Activated naive CD4-positive, alpha-beta T cell treated with Interleukin-2 at 50 U/mL for 16 hours (primary cell): ENCODE data around the gene HMCES.

Experiments
- DNase-seq: peaks from one replicate; pipeline ENCODE4 v3.0.0-alpha.2; 2020

Gene HMCES, protein sequence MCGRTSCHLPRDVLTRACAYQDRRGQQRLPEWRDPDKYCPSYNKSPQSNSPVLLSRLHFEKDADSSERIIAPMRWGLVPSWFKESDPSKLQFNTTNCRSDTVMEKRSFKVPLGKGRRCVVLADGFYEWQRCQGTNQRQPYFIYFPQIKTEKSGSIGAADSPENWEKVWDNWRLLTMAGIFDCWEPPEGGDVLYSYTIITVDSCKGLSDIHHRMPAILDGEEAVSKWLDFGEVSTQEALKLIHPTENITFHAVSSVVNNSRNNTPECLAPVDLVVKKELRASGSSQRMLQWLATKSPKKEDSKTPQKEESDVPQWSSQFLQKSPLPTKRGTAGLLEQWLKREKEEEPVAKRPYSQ

DNA sequence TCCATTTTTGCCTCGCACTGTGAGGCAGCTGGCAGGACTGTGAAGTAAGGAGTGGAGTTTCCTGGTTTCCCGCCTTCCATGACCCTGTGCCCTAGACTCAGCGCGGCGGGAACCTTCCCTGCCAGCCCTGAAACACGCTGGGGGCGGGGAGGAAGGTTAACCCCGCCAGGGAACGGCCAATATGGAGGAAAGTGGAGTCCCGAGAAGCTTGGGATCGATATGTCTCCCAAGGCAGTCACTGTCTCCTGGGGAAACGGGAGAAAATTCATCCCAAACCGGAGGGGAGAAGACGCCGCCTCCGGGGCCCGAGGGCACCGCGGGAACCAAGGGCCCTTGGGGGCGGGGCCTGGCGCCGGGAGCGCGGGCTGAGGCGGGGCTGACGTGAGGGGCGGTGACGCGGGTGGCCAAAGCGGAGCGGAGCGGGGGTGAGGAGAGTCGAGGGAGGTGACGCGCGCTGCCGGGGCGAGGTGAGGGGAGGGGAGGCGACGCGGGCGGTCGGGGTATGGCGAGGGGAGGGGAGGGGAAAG, at the start of gene HMCES:
TSS of gene HMCES (plus strand) at position 432 of the 527 bp plus-strand sequence. CDS start 863 bp downstream, outside the sequence.
- DNase-seq = peak; percentile 95

DNA sequence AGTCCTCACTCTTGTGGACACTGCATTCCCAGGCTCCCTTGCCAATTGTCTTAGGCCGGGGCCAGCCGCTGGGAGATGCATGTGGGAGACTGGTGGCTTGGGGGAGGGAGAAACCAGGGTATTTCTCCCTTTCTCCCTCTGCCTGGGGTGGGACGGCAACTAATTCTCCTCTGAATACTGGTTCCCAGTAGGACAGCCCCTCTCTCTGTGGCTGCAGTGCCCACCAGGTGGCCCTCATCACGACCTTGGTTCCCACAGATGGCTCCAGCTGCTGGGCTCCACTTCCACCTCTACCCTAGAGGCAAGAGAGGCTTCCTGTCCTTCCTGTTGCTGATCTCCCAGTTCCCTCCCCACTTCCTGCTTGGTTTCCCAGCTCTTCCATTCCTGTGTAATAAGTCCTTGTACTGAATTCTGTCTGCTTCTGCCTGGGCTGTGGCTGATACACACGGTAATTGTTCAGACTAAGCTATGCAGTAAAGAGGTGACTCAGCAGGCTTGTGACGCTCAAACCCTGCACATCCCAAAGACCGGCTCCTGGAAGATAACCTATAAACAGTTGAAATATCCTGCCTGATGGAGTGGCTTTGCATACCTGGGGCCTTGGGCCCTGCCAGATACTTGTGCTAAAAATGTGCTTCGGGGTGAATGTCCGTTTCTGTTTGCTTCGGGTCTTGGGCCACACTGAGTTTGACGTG, 49.6 kb upstream of the HMCES start:
- no peak for DNase-seq

DNA sequence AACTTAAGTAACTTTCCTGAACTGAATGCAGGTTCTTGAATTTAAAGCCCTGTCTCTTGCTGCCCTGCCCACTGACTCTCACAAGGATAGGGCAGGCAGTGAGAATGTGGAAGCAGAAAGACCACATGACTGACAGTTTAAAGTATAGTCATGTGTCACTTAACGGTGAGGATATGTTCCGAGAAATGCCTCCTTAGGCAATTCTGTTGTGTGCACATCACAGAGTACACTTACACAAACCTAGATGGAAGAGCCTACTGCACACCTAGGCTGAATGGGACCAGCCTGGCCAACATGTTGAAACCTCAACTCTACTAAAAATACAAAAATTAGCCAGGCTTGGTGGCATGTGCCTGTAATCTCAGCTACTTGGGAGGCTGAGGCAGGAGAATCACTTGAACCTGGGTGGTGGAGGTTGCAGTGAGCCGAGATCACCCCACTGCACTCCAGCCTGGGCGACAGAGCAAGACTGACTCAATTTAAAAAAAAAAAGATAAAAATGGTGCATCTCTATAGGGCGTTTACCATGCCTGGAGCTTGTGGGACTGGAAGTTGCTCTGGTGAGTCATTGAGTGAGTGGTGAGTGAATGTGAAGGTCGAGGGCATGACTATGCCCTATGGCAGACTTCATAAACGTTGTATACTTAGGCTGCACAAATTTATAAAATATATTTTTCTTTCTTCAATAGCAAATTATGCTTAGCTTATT, 48.2 kb upstream of the HMCES start:
- DNase-seq = peak; percentile 34

DNA sequence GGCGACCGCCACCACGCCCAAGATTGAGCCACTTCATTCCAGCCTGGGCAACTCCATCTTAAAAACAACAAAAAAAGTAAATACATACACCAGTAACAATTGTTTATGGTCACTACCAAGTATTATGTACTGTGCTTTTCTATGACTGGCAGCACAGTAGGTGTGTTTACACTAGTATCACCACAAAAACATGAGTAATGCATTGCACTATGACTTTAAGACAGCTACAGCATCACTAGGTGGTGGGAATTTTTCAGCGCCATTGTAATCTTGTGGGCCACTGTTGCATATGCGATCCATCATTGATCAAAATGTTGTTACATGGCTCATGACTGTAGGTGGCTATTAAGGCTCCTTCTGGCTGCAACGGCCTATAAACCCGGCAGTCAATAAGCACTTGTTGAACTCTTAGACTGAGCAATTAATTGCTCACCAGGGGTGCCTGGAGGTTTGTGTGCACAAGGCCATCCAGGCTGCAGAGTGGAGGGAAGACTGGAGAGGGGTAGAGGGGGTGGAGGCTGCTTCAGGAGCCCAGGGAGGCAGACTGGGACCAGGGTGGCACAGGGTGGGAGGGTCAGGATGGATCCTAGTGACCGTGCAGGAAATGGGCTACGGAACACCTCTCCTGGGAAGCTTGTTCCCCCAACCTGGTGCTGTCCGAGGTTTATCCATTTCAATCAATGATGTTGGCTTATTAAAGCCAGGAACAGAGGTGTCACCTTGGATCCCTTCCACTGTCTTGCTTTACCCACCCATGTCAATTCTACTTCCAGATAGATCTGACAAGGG, 47.1 kb upstream of the HMCES start:
- no peak for DNase-seq

DNA sequence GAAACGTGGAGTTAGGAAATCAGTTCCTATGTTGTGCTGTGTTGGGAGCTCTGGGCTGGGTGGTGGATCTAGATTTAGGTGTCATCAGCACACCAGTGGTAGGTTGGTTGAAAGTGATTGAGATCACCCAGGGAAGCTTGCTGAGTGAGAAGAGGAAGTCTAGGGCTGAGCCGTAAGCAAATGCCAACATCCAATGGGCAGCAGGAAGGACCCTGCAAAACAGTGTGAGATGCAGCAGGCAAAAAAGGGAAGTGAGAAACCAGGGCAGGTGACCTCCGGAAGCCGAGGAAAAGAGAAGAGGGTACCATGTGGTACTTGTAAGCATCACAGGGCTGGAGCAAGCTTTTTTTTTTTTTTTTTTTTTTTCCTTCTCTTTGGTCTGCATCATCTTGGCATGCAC, 45.1 kb upstream of the HMCES start:
- no peak for DNase-seq

DNA sequence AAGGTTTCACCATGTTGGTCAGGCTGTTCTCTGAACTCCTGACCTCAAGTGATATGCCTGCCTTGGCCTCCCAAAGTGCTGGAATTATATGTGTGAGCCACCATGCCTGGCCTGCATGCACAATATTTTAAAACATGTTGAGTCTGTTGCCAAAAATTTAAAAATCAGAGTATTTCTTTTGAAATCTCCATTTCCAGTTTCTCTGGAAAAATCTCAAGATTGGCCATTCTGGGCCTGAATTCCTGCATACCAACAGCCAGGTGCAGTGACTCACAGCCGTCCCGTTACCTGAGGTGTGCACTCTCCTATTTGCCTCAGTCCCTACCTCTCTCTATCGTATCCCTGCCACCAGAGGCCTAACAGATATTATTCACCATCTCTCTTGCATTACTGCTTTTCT, 44.2 kb upstream of the HMCES start:
- no peak for DNase-seq

DNA sequence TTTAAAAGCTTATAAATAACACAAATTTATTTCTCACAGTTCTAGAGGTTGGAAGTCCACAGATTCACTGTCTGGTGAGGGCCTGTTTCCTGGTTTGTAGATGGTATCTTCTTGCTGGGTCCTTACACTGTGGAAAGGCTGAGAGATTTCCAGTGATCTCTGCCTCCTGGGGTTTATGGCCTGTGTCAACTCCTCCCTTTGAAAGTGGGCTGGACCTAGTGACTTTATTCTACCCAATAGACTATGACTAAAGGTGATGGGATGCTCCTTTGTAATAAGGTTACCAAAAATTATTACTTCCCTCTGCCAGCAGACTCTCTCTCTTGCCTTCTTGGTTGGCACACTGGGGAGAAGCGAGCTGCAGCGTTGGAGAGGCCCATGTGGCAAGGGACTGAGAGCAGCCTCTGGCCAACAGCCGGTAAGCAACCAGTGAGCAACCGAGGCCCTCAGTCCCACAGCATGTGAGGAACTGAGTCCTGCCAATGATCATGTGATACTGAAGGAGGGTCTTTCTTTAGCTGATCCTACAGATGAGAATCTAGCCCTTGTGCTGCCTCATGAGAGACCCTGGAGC, 43.2 kb upstream of the HMCES start:
- DNase-seq = no peak

DNA sequence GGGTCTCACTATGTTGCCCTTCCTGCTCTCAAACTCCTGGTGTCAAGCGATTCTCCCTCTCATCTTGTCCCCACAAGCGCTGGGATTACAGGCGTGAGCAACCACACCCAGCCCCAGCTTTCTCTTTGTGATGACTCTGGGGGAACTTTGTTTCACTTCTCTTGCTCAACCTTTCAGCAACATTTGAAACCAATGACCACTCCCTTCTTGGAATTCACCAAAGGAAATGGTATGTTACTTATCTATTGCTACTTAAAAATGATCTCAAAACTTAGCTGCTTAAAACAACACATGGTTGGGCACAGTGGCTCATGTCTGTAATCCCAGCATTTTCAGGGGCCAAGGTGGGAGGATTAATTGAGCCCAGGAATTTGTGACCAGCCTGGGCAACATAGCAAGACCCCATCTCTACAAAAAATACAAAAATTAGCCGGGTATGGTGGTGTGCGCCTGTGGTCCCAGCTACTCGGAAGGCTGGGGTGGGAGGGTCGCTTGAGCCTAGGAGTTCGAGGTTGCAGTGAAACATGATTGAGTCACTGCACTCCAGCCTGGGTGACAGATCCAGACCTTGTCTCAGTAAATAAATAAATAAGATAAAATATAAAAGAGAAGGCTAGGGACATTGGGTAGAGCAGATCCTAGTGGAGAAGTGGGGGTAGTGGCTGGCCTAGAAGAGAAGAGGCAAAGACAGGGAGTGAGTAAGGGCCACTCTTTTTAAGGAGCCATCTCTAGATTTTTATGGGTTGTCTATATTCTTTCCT, 39.5 kb upstream of the HMCES start:
- DNase-seq = peak; percentile 8

DNA sequence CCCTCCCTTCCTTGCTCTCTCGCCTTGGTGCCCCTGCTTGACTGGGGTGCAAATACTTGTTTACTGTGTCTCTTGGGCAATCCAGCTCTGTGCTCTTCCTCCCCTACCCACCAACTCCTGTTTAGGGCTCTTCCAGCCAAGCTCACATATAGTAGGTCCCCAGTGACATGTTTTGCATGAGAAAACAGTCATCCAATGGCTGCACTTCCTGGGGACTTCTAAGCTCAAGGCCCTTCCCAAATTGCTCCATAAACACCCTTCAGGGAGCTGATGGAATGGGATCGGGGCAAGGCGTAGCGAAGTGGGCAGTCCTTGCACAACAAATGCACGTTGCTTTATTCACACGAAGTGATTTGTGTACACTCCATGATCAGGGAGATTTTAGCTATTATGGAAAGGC, 38.7 kb upstream of the HMCES start:
- DNase-seq = no peak

DNA sequence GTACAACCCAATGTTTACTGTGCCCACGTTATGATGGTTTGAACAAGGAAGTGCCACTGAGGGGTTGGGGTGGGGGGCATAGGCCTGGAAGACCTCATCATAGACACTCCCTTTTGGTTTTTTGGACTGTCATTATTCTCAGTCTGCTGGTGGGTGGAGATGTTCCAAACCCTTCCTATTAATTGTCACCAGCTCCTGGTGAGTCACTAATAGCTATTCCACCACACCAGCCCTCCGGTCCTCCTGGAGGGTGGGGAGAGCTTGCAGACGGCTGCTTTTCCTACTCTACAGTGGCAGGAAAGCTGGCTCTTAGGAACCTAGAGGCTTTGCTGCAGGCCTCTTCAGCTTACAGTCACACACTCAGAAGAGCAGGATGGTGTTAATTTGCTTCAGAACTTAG, 38.2 kb upstream of the HMCES start:
- DNase-seq = no peak

DNA sequence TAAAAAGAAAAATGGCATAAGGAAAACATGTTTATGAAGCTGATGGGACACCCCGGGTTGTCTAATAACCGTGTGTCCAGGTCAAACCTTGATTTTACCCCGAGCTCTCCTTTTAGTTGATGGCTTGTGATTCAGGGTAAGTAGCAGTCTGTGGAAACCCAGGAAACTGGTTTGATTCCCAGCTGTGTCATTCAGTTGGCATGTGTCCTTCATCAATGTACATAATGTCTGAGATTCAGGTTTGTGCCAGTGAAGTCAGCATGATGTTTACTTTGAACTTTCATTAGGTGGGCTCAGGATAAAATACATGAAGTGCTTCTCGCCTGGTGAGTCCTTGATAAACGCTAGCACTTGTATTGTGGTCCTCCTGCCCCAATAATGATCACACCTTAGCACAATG, 33.5 kb upstream of the HMCES start:
- no peak for DNase-seq

DNA sequence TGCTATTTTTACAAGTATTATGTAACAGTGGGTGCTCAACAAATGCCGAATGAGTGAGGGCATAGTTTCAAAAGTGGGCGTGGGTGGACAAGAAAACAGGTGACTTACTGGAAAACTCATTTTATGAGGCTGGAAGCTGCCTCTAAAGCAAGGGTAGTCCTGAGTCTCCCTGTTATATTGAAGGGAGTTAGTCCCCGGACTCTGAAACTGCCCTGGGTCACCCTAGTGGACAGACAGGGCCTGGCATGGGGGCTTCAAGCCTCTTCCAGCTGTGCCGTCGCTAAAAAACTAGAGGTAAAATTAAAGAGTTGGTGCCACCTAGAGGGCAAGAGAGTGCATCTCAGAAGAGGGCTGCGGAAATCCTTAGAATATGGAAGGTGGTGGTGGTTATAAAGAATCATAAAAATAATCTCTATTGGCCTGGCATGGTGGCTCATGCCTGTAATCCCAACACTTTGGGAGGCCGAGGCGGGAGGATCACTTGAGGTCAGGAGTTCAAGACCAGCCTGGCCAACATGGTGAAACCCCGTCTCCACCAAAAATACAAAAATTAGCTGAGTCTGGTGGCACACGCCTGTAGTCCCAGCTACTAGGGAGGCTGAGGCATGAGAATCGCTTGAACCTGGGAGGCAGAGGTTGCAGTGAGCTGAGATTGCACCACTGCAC, 32.9 kb upstream of the HMCES start:
- peak; percentile 74 for DNase-seq

DNA sequence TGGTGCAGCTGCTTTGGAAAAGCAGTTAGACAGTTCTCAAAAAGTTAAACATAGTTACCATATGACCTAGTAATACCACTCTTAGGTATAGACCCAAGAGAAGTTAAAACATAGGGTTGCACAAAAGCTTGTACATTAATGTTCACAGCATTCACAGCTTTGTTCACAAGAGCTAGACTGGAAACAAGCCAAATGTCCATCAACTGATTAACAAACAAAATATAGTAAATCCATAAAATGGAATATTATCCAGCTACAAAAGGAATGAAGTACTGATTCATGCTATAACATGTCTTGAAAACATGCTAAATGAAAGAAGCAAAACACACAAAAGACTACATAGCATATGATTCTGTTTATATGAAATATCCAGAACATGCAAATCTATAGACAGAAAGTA, 32.0 kb upstream of the HMCES start:
- DNase-seq = no peak

DNA sequence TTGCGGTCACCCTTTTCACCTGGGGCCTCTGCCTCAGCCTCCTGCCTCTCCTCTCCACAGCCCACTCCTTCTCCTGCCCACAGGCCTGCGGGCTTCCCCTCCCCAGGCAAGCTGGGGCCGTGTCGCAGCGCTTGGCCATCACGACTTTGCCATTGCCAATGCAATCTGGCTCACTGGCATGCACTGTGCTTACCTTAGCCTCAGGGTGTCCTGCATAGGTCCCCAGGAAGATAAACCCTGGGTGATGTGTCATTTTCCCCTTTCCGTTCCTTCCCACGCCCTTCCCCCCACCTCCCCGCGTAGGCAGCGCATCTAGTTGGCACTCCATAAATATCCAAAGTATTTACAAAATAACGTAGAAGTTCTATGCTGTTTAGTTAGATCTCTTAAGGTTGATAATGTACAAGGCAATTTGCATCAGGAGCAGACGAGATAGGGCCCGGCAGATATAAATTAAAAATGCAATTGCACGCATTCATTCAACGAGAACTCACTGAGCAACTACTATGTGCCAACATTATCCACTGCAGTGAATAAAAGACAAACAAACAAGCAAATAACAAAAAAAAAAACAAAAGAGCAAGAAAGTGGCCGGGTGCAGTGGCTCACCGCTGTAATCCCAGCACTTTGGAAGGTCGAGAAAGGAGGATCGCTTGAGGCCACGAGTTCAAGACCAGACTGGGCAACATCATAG, 30.2 kb upstream of the HMCES start:
- no peak for DNase-seq

DNA sequence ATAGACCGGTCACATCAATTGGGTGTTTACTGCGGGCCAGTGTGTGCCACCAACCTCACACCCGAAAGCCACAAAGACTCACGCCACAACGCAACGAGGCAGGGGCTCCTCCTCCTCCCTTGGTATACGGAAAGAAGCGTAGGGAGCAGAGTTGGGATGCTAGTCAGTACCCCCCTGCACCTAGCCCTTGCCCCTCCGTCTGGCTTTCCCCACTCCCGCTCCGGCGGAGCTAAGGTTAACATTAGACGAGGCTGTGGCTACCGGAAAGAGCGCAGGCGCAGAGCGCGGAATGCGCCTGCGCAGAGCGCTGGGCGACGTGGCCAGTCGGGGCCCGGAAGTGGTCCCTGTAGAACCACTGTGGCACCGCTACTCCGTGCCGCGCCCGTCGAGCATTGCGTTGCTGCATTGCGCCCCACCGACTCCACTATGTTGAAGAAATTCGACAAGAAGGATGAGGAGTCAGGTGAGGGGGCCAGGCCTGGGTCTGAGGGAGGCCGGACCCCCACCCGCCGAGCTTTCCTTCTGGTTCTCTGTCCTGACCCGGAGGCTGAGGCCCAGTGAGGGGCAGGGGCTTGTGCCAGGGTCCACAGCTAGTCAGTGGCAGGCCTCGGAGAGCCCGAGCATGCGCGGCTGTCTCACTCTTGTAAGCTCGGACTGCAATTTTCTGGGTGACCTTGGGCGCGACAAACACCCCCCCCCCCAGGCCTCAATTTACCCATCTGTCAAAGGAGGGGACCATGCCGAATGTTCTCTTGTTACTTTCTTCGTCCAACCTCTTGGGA, 29.2 kb upstream of the HMCES start, which contains the start of gene COPG1:
TSS of gene COPG1 (plus strand) at position 323 of the 782 bp plus-strand sequence. CDS start at position 427, 104 bp downstream.
- peak; percentile 89 for DNase-seq

DNA sequence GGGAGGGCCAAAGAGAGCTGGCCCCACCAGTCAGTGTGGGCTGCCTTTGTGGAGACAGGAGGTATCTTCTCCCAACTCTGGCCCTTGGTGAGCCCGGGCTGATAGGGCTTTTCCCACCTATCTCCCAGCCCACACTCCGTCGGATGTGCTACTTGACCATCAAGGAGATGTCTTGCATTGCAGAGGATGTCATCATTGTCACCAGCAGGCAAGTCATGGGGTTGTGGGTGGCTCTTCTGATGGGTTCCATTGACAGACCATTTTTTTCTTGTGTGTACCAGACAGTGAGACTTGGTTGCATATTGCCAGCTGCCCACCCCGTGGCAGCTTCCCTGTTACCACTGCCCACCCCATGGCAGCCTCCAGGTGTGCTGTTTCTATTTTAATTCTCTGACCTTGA, 25.9 kb upstream of the HMCES start:
- DNase-seq = no peak

DNA sequence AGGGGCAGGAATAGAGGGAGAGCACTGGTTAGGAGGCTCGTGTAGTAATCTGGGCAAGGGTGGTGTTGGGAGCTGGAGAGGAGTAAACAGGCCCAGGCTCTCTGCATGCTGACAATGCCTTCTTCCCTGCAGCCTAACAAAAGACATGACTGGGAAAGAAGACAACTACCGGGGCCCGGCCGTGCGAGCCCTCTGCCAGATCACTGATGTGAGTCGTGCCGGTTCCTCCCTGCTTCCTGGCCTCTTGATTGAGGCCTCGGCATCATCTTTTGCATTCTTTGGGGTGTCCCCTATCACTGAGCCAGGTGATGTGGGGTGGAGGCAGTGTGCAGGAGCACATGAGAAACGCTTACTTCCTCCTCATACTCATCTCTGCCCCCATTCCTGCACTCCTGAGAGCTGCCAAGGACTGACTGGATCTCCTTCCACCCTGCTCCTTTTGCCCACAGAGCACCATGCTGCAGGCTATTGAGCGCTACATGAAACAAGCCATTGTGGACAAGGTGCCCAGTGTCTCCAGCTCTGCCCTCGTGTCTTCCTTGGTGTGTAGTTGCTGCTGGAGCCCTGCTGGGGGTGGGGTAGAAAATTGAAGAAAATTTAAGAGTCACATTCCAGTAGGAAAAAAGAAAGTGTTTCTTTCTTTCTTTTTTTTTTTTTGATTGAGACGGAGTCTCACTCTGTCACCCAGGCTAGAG, 24.0 kb upstream of the HMCES start:
- DNase-seq = no peak

DNA sequence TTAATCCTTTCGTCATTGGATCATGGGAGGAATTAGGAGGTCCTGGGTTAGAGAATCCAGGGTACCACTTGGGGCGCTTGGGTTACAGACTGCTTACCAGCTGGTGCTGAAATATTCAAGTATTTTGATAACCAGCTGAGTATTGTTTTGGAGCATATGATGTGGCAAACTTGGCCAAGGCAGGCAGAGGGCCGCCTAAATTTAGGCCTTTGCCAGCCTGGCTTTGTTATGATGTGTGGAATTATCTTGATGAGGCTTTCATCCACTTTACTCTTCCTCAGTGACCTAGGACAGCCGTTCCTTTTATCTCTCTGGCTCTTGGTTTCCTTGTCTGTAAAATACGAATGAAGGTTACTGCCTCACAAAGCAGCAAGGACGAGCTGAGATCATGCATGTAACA, 22.4 kb upstream of the HMCES start:
- no peak for DNase-seq

DNA sequence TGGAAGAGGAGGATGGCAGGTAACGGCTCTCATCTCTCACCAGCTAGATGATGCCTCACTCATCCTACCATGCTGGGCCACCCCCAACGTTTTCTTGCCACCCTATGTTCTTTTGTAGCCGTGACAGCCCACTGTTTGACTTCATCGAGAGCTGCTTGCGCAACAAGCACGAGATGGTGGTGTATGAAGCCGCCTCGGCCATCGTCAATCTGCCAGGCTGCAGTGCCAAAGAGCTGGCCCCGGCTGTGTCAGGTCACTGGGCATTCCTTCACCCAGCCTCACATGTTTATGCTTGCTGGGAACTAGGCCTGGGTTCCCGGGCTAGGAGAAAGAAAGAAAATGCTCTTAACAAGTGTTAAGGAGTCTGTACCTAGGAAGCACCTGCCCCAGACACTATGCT, 21.1 kb upstream of the HMCES start:
- no peak for DNase-seq
